ENCODE measurements around the gene EHMT1. TPM values are rescaled to one million over a fixed set of nuclear protein-coding genes. Genes with fewer than 3 reads are reported as not detected.

Gene EHMT1
- total RNA-seq, 5 donors from 2014 or later (not counting 1 experiment from before 2014, with no cell fraction given), result 113 to 124 (median 121) TPM

GRCh38 chr9:137764171-137764671 lies 145.4 kb downstream of the EHMT1 start:
- WGBS (ENCODE audit: insufficient coverage), result 93% methylated on average over 17 of the region's 17 CpGs
- ATAC-seq (replicated peaks in 1 of 4) (no peak), DNase-seq (no peak)
- Mint-ChIP-seq H3K4me1 (peaks cover 14 to 33% (median 22%) of the 10 kb centered on the region in 3 donors), H3K27me3 (no peaks in the 10 kb centered on the region), H3K36me3 (peaks cover 52% of the 10 kb centered on the region), H3K4me3 (no peak overlapping the region), H3K27ac (no peak overlapping the region), H3K9me3 (no peaks in the 10 kb centered on the region)
- H3K27me3 ChIP-seq (replicated peaks in 1 of 2; ENCODE audit: control insufficient read depth in 2 of 2, extremely low read depth in 1 of 2, insufficient read depth in 2 of 2, low read length in 1 of 2), result no peaks in the 10 kb centered on the region
- H3K4me3 ChIP-seq (ENCODE audit: control insufficient read depth in 1 of 2, extremely low read depth in 1 of 2, low read length in 1 of 2), result no peak overlapping the region
- CTCF ChIA-PET, result no interaction called here
- POLR2A ChIA-PET, result no interaction called here
- H3K27ac ChIP-seq (ENCODE audit: low read length), result no peak overlapping the region
- H3K4me1 ChIP-seq (ENCODE audit: control insufficient read depth in 1 of 2, extremely low read depth in 1 of 2, insufficient read depth in 2 of 2, low read length in 2 of 2), result peaks cover 0 to 18% of the 10 kb centered on the region in 2 experiments
- peaks cover 46 to 60% of the 10 kb centered on the region in 2 donors for H3K36me3 ChIP-seq (ENCODE audit: control insufficient read depth in 2 of 2, extremely low read depth in 1 of 2, insufficient read depth in 1 of 2, low read length in 1 of 2)
- H3K9me3 ChIP-seq, result no peaks in the 10 kb centered on the region

- 97% methylated on average over 10 of the region's 13 CpGs for WGBS (ENCODE audit: insufficient coverage)
- Mint-ChIP-seq H3K27ac (no peak overlapping the region), H3K4me1 (peaks cover 9 to 25% (median 18%) of the 10 kb centered on the region in 3 donors), H3K36me3 (peaks cover 52% of the 10 kb centered on the region), H3K27me3 (no peaks in the 10 kb centered on the region), H3K9me3 (peaks cover 0 to 2% (median 0%) of the 10 kb centered on the region in 3 donors), H3K4me3 (no peak overlapping the region)
- Histone ChIP-seq H3K36me3 (ENCODE audit: control insufficient read depth in 2 of 2, extremely low read depth in 1 of 2, insufficient read depth in 1 of 2, low read length in 1 of 2) (peaks cover 47 to 59% of the 10 kb centered on the region in 2 donors), H3K27me3 (replicated peaks in 1 of 2; ENCODE audit: control insufficient read depth in 2 of 2, extremely low read depth in 1 of 2, insufficient read depth in 2 of 2, low read length in 1 of 2) (no peaks in the 10 kb centered on the region), H3K4me1 (ENCODE audit: control insufficient read depth in 1 of 2, extremely low read depth in 1 of 2, insufficient read depth in 2 of 2, low read length in 2 of 2) (peaks cover 0 to 13% of the 10 kb centered on the region in 2 experiments), H3K27ac (ENCODE audit: low read length) (no peak overlapping the region), H3K9me3 (no peaks in the 10 kb centered on the region), H3K4me3 (ENCODE audit: control insufficient read depth in 1 of 2, extremely low read depth in 1 of 2, low read length in 1 of 2) (no peak overlapping the region)
- POLR2A ChIA-PET, result no interaction called here
- CTCF ChIA-PET, result no interaction called here
- ATAC-seq (replicated peaks in 1 of 4) (no peak), DNase-seq (no peak)
Observed at GRCh38 chr9:137764981-137765380, 146.2 kb downstream of the EHMT1 start.

- ChIA-PET POLR2A (interaction anchor here in 1 of 2 donors (0.6 kb wide), 1 partner anchor 24 kb away, joined by 3 read pairs; no protein-coding TSS in a partner anchor), CTCF (no interaction called here)
- Mint-ChIP-seq H3K27ac (no peak overlapping the region), H3K9me3 (peaks cover 0 to 6% (median 3%) of the 10 kb centered on the region in 3 donors), H3K36me3 (peaks cover 55% of the 10 kb centered on the region), H3K4me3 (no peak overlapping the region), H3K27me3 (no peaks in the 10 kb centered on the region), H3K4me1 (peaks cover 6 to 24% (median 15%) of the 10 kb centered on the region in 3 donors)
- 82% methylated on average over 6 of the region's 13 CpGs for WGBS (ENCODE audit: insufficient coverage)
- peaks cover 0 to 8% of the 10 kb centered on the region in 2 experiments for H3K4me1 ChIP-seq (ENCODE audit: control insufficient read depth in 1 of 2, extremely low read depth in 1 of 2, insufficient read depth in 2 of 2, low read length in 2 of 2)
- peaks cover 49 to 59% of the 10 kb centered on the region in 2 donors for H3K36me3 ChIP-seq (ENCODE audit: control insufficient read depth in 2 of 2, extremely low read depth in 1 of 2, insufficient read depth in 1 of 2, low read length in 1 of 2)
- DNase-seq, result no peak
- no peaks in the 10 kb centered on the region for H3K9me3 ChIP-seq
- H3K27ac ChIP-seq (ENCODE audit: low read length), result no peak overlapping the region
- H3K4me3 ChIP-seq (ENCODE audit: control insufficient read depth in 1 of 2, extremely low read depth in 1 of 2, low read length in 1 of 2), result no peak overlapping the region
- H3K27me3 ChIP-seq (replicated peaks in 1 of 2; ENCODE audit: control insufficient read depth in 2 of 2, extremely low read depth in 1 of 2, insufficient read depth in 2 of 2, low read length in 1 of 2), result no peaks in the 10 kb centered on the region
- ATAC-seq (replicated peaks in 1 of 4), result no peak
Observed at GRCh38 chr9:137765536-137765935, 146.7 kb downstream of the EHMT1 start.

- Histone ChIP-seq H3K4me3 (ENCODE audit: control insufficient read depth in 1 of 2, extremely low read depth in 1 of 2, low read length in 1 of 2) (no peak overlapping the region), H3K27ac (ENCODE audit: low read length) (no peak overlapping the region), H3K9me3 (no peaks in the 10 kb centered on the region), H3K4me1 (ENCODE audit: control insufficient read depth in 1 of 2, extremely low read depth in 1 of 2, insufficient read depth in 2 of 2, low read length in 2 of 2) (no peaks in the 10 kb centered on the region), H3K27me3 (replicated peaks in 1 of 2; ENCODE audit: control insufficient read depth in 2 of 2, extremely low read depth in 1 of 2, insufficient read depth in 2 of 2, low read length in 1 of 2) (no peaks in the 10 kb centered on the region), H3K36me3 (ENCODE audit: control insufficient read depth in 2 of 2, extremely low read depth in 1 of 2, insufficient read depth in 1 of 2, low read length in 1 of 2) (peaks cover 22 to 69% of the 10 kb centered on the region in 2 donors)
- peaks cover 51% of the 10 kb centered on the region for H3K36me3 Mint-ChIP-seq
- ChIA-PET CTCF (no interaction called here), POLR2A (no interaction called here)
- no peak overlapping the region for H3K4me3 Mint-ChIP-seq
- DNase-seq, result no peak
- H3K4me1 Mint-ChIP-seq, result peaks cover 3 to 7% (median 6%) of the 10 kb centered on the region in 3 donors
- H3K27ac Mint-ChIP-seq, result no peak overlapping the region
- 96% methylated on average over 12 of the region's 14 CpGs for WGBS (ENCODE audit: insufficient coverage)
- no peaks in the 10 kb centered on the region for H3K27me3 Mint-ChIP-seq
- no peak for ATAC-seq (replicated peaks in 1 of 4)
- peaks cover 0 to 10% (median 3%) of the 10 kb centered on the region in 3 donors for H3K9me3 Mint-ChIP-seq
Observed at GRCh38 chr9:137771580-137771979, 152.8 kb downstream of the EHMT1 start.

GRCh38 chr9:137772281-137772873 lies 153.6 kb downstream of the EHMT1 start:
- Mint-ChIP-seq H3K9me3 (peaks cover 0 to 10% (median 3%) of the 10 kb centered on the region in 3 donors), H3K4me1 (peaks cover 3 to 7% (median 6%) of the 10 kb centered on the region in 3 donors), H3K27me3 (no peaks in the 10 kb centered on the region), H3K27ac (no peak overlapping the region), H3K36me3 (peaks cover 54% of the 10 kb centered on the region), H3K4me3 (no peak overlapping the region)
- WGBS (ENCODE audit: insufficient coverage), result 92% methylated on average over 9 of the region's 12 CpGs
- no peak overlapping the region for H3K4me3 ChIP-seq (ENCODE audit: control insufficient read depth in 1 of 2, extremely low read depth in 1 of 2, low read length in 1 of 2)
- ATAC-seq (replicated peaks in 1 of 4) (no peak), DNase-seq (peak in 2 of 35 experiments; percentile 7 to 13)
- no peaks in the 10 kb centered on the region for H3K4me1 ChIP-seq (ENCODE audit: control insufficient read depth in 1 of 2, extremely low read depth in 1 of 2, insufficient read depth in 2 of 2, low read length in 2 of 2)
- CTCF ChIA-PET, result no interaction called here
- no peaks in the 10 kb centered on the region for H3K27me3 ChIP-seq (replicated peaks in 1 of 2; ENCODE audit: control insufficient read depth in 2 of 2, extremely low read depth in 1 of 2, insufficient read depth in 2 of 2, low read length in 1 of 2)
- no peaks in the 10 kb centered on the region for H3K9me3 ChIP-seq
- POLR2A ChIA-PET, result no interaction called here
- peaks cover 21 to 70% of the 10 kb centered on the region in 2 donors for H3K36me3 ChIP-seq (ENCODE audit: control insufficient read depth in 2 of 2, extremely low read depth in 1 of 2, insufficient read depth in 1 of 2, low read length in 1 of 2)
- H3K27ac ChIP-seq (ENCODE audit: low read length), result no peak overlapping the region

GRCh38 chr9:137774775-137775386 lies 156.1 kb downstream of the EHMT1 start:
- WGBS (ENCODE audit: insufficient coverage), result 97% methylated on average over 23 of the region's 24 CpGs
- Histone ChIP-seq H3K27ac (ENCODE audit: low read length) (no peak overlapping the region), H3K9me3 (no peaks in the 10 kb centered on the region), H3K36me3 (ENCODE audit: control insufficient read depth in 2 of 2, extremely low read depth in 1 of 2, insufficient read depth in 1 of 2, low read length in 1 of 2) (peaks cover 29 to 83% of the 10 kb centered on the region in 2 donors), H3K4me1 (ENCODE audit: control insufficient read depth in 1 of 2, extremely low read depth in 1 of 2, insufficient read depth in 2 of 2, low read length in 2 of 2) (no peaks in the 10 kb centered on the region), H3K27me3 (replicated peaks in 1 of 2; ENCODE audit: control insufficient read depth in 2 of 2, extremely low read depth in 1 of 2, insufficient read depth in 2 of 2, low read length in 1 of 2) (no peaks in the 10 kb centered on the region), H3K4me3 (ENCODE audit: control insufficient read depth in 1 of 2, extremely low read depth in 1 of 2, low read length in 1 of 2) (no peak overlapping the region)
- ATAC-seq (replicated peaks in 1 of 4), result no peak
- no peak overlapping the region for H3K4me3 Mint-ChIP-seq
- peaks cover 3 to 7% (median 6%) of the 10 kb centered on the region in 3 donors for H3K4me1 Mint-ChIP-seq
- CTCF ChIA-PET, result no interaction called here
- no peaks in the 10 kb centered on the region for H3K27me3 Mint-ChIP-seq
- POLR2A ChIA-PET, result no interaction called here
- H3K9me3 Mint-ChIP-seq, result peaks cover 0 to 9% (median 3%) of the 10 kb centered on the region in 3 donors
- DNase-seq, result no peak
- H3K36me3 Mint-ChIP-seq, result peaks cover 51% of the 10 kb centered on the region
- no peak overlapping the region for H3K27ac Mint-ChIP-seq

Data from T-cell (primary cell).